Measurements from ENCODE around the gene FRMD4A.

GRCh38 chr10:13904064-13904463 lies 426.7 kb downstream of the FRMD4A start:
- no peak for TF ChIP-seq CTCF (IDR thresholded peaks at IDR 0.05)
- TF ChIP-seq ZFX (IDR thresholded peaks at IDR 0.05; ENCODE audit: borderline replicate concordance), result no peak
